C4-2B (cell line): Measurements from ENCODE around the gene MND1.

ENCODE experiments used
- CTCF ChIP-seq: fragments of 450-650 bp; conservative IDR thresholded peaks from 2 replicates; pipeline ENCODE4 v1.5.1; 2017; ENCODE audit warnings: mild to moderate bottlenecking
- ZFX ChIP-seq: fragments of 450-650 bp; IDR thresholded peaks from 2 replicates; pipeline ENCODE4 v1.6.1; 2017

GRCh38 chr4:153419673-153420278 is 75.3 kb downstream of the MND1 start:
- TF ChIP-seq CTCF (no peak), ZFX (no peak)
